ENCODE results near the gene ZNF451.

- no peak for TF ChIP-seq CTCF (IDR thresholded peaks at IDR 0.05)
- TF ChIP-seq POLR2A (IDR thresholded peaks at IDR 0.05), result no peak
These were observed 75.1 kb downstream of the ZNF451 start for GRCh38 chr6:57165080-57165479.
